GM10266 (cell line): ENCODE data around the gene CTDP1.

Source experiments
- DNase-seq: peaks from one replicate; pipeline ENCODE4 v3.0.0; 2012; ENCODE audit errors: extremely low spot score
- CTCF ChIP-seq: IDR thresholded peaks from 2 replicates; pipeline ENCODE4 v1.5.1; 2012; ENCODE audit warnings: mild to moderate bottlenecking, low read depth; ENCODE audit not compliant: control insufficient read depth, insufficient read depth; ENCODE audit errors: missing control alignments

CTDP1 gene

GRCh38 chr18:79645291-79645983 lies 34.2 kb upstream of the CTDP1 start:
- DNase-seq = no peak
- no peak for TF ChIP-seq CTCF

GRCh38 chr18:79647307-79647706 lies 32.3 kb upstream of the CTDP1 start:
- DNase-seq = no peak

GRCh38 chr18:79650959-79651358 lies 28.6 kb upstream of the CTDP1 start:
- DNase-seq = no peak
- no peak for TF ChIP-seq CTCF

More at GRCh38 chr18:79647307-79647706, 32.3 kb upstream of the CTDP1 start:
- no peak for TF ChIP-seq CTCF

GRCh38 chr18:79657342-79657996 lies 22.1 kb upstream of the CTDP1 start:
- DNase-seq = no peak
- no peak for TF ChIP-seq CTCF

GRCh38 chr18:79658366-79658765 lies 21.2 kb upstream of the CTDP1 start:
- DNase-seq = no peak
- no peak for TF ChIP-seq CTCF

GRCh38 chr18:79659733-79660132 lies 19.9 kb upstream of the CTDP1 start:
- no peak for TF ChIP-seq CTCF
- DNase-seq = no peak

- TF ChIP-seq CTCF = no peak
- DNase-seq = no peak
These were observed 17.6 kb upstream of the CTDP1 start for GRCh38 chr18:79662034-79662433.
